OCI-LY3 (cell line): ENCODE results near the gene TMEM87A.

Experiments used
- H2AFZ ChIP-seq: fragments of 200-600, 300-600 bp; shearing (Covaris generic); 2 replicates; pipeline ENCODE4 v1.6.0; 2014; ENCODE audit warnings: antibody characterized with exemption, low read depth, low read length
- H3K27ac ChIP-seq: fragments of 200-600, 300-600 bp; sonication (generic); 2 replicates; pipeline ENCODE4 v1.5.1; 2014; ENCODE audit warnings: mild to moderate bottlenecking, low read length, moderate library complexity, mixed read lengths
- H3K27me3 ChIP-seq: fragments of 200-600, 300-600 bp; sonication (generic); 2 replicates; pipeline ENCODE4 v1.6.1; 2014; ENCODE audit warnings: low read depth, low read length, mixed read lengths
- H3K36me3 ChIP-seq: fragments of 200-600, 300-600 bp; sonication (generic); replicated peaks from 2 replicates; pipeline ENCODE3; 2014; ENCODE audit warnings: low read depth, low read length, mixed read lengths
- H3K4me1 ChIP-seq: fragments of 300-600, 200-600 bp; sonication (generic); 2 replicates; pipeline ENCODE4 v1.6.1; 2014; ENCODE audit warnings: low read length, mixed read lengths
- H3K4me2 ChIP-seq: fragments of 200-600, 300-600 bp; sonication (generic); 2 replicates; pipeline ENCODE4 v1.6.1; 2014; ENCODE audit warnings: low read length, mixed read lengths
- H3K4me3 ChIP-seq: fragments of 300-600, 200-600 bp; sonication (generic); 2 replicates; pipeline ENCODE4 v1.5.1; 2014; ENCODE audit warnings: antibody characterized with exemption, mild to moderate bottlenecking, low read length, moderate library complexity
- H3K79me2 ChIP-seq: fragments of 300-600, 200-600 bp; shearing (Covaris generic); 2 replicates; pipeline ENCODE4 v1.6.1; 2014; ENCODE audit warnings: mild to moderate bottlenecking, low read length, mixed read lengths
- H3K9ac ChIP-seq: fragments of 300-600, 200-600 bp; shearing (Covaris generic); 2 replicates; pipeline ENCODE4 v1.6.0; 2014; ENCODE audit warnings: mild to moderate bottlenecking, low read length, moderate library complexity
- H3K9me3 ChIP-seq: fragments of 200-600, 300-600 bp; shearing (Covaris generic); 2 replicates; pipeline ENCODE4 v1.6.1; 2014; ENCODE audit warnings: low read length, mixed read lengths; ENCODE audit not compliant: insufficient read depth
- H4K20me1 ChIP-seq: fragments of 200-600, 300-600 bp; sonication (generic); 2 replicates; pipeline ENCODE4 v1.6.1; 2016; ENCODE audit warnings: low read length, mixed read lengths; ENCODE audit not compliant: insufficient read depth
- CTCF ChIP-seq: fragments of 200-600, 300-600 bp; sonication (generic); IDR thresholded peaks from 2 replicates; pipeline ENCODE4 v1.5.1; 2014; ENCODE audit warnings: antibody characterized with exemption, low read length, low read depth
- EZH2phosphoT487 ChIP-seq: fragments of 200-600 bp; shearing (Covaris generic); IDR thresholded peaks from 2 replicates; pipeline ENCODE4 v1.6.1; 2018; ENCODE audit warnings: antibody characterized with exemption, mixed run types, low read depth

The TMEM87A gene

GRCh38 chr15:42175671-42176070 is 97.6 kb downstream of the TMEM87A start:
- Histone ChIP-seq H3K4me3 (no peak overlapping the region), H3K4me1 (peaks cover 9% of the 10 kb centered on the region), H2AFZ (no peak overlapping the region), H3K4me2 (no peak overlapping the region), H4K20me1 (no peaks in the 10 kb centered on the region), H3K9me3 (no peaks in the 10 kb centered on the region), H3K9ac (no peak overlapping the region), H3K27me3 (no peaks in the 10 kb centered on the region), H3K27ac (no peak overlapping the region), H3K36me3 (peaks cover 35% of the 10 kb centered on the region), H3K79me2 (no peaks in the 10 kb centered on the region)
- no peak for TF ChIP-seq CTCF
- TF ChIP-seq EZH2phosphoT487, result no peak

- H3K36me3 ChIP-seq, result peaks cover 39% of the 10 kb centered on the region
- H3K4me2 ChIP-seq, result no peak overlapping the region
- peaks cover 9% of the 10 kb centered on the region for H3K4me1 ChIP-seq
- no peak overlapping the region for H3K9ac ChIP-seq
- no peak overlapping the region for H2AFZ ChIP-seq
- H3K4me3 ChIP-seq, result no peak overlapping the region
- H3K79me2 ChIP-seq, result no peaks in the 10 kb centered on the region
- H3K27me3 ChIP-seq, result no peaks in the 10 kb centered on the region
- no peaks in the 10 kb centered on the region for H4K20me1 ChIP-seq
- TF ChIP-seq EZH2phosphoT487, result no peak
- no peak for TF ChIP-seq CTCF
- no peak overlapping the region for H3K27ac ChIP-seq
- no peaks in the 10 kb centered on the region for H3K9me3 ChIP-seq
These were observed 100.8 kb downstream of the TMEM87A start for GRCh38 chr15:42172475-42172874.

GRCh38 chr15:42171795-42172194 is 101.4 kb downstream of the TMEM87A start:
- H3K4me1 ChIP-seq, result peaks cover 9% of the 10 kb centered on the region
- no peak overlapping the region for H3K27ac ChIP-seq
- H3K36me3 ChIP-seq, result peaks cover 41% of the 10 kb centered on the region
- H3K9me3 ChIP-seq, result no peaks in the 10 kb centered on the region
- no peak overlapping the region for H3K4me3 ChIP-seq
- no peak overlapping the region for H3K4me2 ChIP-seq
- no peak overlapping the region for H3K9ac ChIP-seq
- H3K79me2 ChIP-seq, result no peaks in the 10 kb centered on the region
- no peaks in the 10 kb centered on the region for H4K20me1 ChIP-seq
- no peaks in the 10 kb centered on the region for H3K27me3 ChIP-seq
- no peak overlapping the region for H2AFZ ChIP-seq
- TF ChIP-seq EZH2phosphoT487 (no peak), CTCF (no peak)

- H3K4me3 ChIP-seq, result no peak overlapping the region
- H2AFZ ChIP-seq, result no peak overlapping the region
- H3K27me3 ChIP-seq, result no peaks in the 10 kb centered on the region
- peaks cover 9% of the 10 kb centered on the region for H3K4me1 ChIP-seq
- no peaks in the 10 kb centered on the region for H3K79me2 ChIP-seq
- no peaks in the 10 kb centered on the region for H3K9me3 ChIP-seq
- H3K4me2 ChIP-seq, result peak overlapping the region; percentile 34
- H3K9ac ChIP-seq, result no peak overlapping the region
- H3K36me3 ChIP-seq, result peaks cover 45% of the 10 kb centered on the region
- H4K20me1 ChIP-seq, result no peaks in the 10 kb centered on the region
- TF ChIP-seq CTCF (no peak), EZH2phosphoT487 (no peak)
- no peak overlapping the region for H3K27ac ChIP-seq
These were observed 102.1 kb downstream of the TMEM87A start for GRCh38 chr15:42171122-42171521.
